Activated T-helper 9 cell treated with anti-CD3 and anti-CD28 coated beads, Interleukin-2, amount 50 U/mL, for 16 hours (primary cell): ENCODE results near the gene WASHC2A.
"Not testable (repeated sequence)": the region's sequence is repeated elsewhere in the genome, so short reads cannot be mapped to it uniquely, and the experiment has no call there.

Experiments
- DNase-seq: peaks from one replicate; pipeline ENCODE4 v3.0.0-alpha.2; 2020; ENCODE audit warnings: low read depth

Gene WASHC2A

GRCh38 chr10:50075139-50075538 is 7.4 kb downstream of the WASHC2A start:
- not testable (repeated sequence) for DNase-seq

GRCh38 chr10:50075544-50075943 is 7.8 kb downstream of the WASHC2A start:
- not testable (repeated sequence) for DNase-seq

- DNase-seq: not testable (repeated sequence)
These were observed 23.6 kb downstream of the WASHC2A start for GRCh38 chr10:50091304-50091703.

GRCh38 chr10:50092928-50093327 is 25.2 kb downstream of the WASHC2A start:
- DNase-seq: not testable (repeated sequence)

GRCh38 chr10:50094630-50095029 is 26.9 kb downstream of the WASHC2A start:
- not testable (repeated sequence) for DNase-seq

- not testable (repeated sequence) for DNase-seq
These were observed 27.6 kb downstream of the WASHC2A start for GRCh38 chr10:50095402-50095801.

- DNase-seq: not testable (repeated sequence)
These were observed 29.0 kb downstream of the WASHC2A start for GRCh38 chr10:50096722-50097121.

GRCh38 chr10:50098645-50099044 is 30.9 kb downstream of the WASHC2A start:
- DNase-seq: not testable (repeated sequence)

- not testable (repeated sequence) for DNase-seq
These were observed 33.4 kb downstream of the WASHC2A start for GRCh38 chr10:50101139-50101582.

GRCh38 chr10:50101747-50102146 is 34.0 kb downstream of the WASHC2A start:
- not testable (repeated sequence) for DNase-seq

GRCh38 chr10:50102267-50102666 is 34.5 kb downstream of the WASHC2A start:
- DNase-seq: not testable (repeated sequence)

- not testable (repeated sequence) for DNase-seq
These were observed 41.4 kb downstream of the WASHC2A start for GRCh38 chr10:50108999-50109698.

GRCh38 chr10:50112419-50113112 is 44.8 kb downstream of the WASHC2A start:
- not testable (repeated sequence) for DNase-seq

- not testable (repeated sequence) for DNase-seq
These were observed 59.0 kb downstream of the WASHC2A start for GRCh38 chr10:50126765-50127164.

GRCh38 chr10:50127770-50128292 is 60.1 kb downstream of the WASHC2A start:
- DNase-seq: not testable (repeated sequence)

- not testable (repeated sequence) for DNase-seq
These were observed 63.7 kb downstream of the WASHC2A start for GRCh38 chr10:50131245-50131965.

GRCh38 chr10:50132322-50132721 is 64.6 kb downstream of the WASHC2A start:
- DNase-seq: not testable (repeated sequence)

GRCh38 chr10:50132841-50133240 is 65.1 kb downstream of the WASHC2A start:
- not testable (repeated sequence) for DNase-seq

- not testable (repeated sequence) for DNase-seq
These were observed 75.9 kb downstream of the WASHC2A start for GRCh38 chr10:50143512-50144174.

- DNase-seq: not testable (repeated sequence)
These were observed 77.8 kb downstream of the WASHC2A start for GRCh38 chr10:50145575-50145974.

GRCh38 chr10:50152792-50153272 is 85.1 kb downstream of the WASHC2A start:
- DNase-seq: no peak
